ENCODE results near the gene DICER1.

Gene DICER1

DNA sequence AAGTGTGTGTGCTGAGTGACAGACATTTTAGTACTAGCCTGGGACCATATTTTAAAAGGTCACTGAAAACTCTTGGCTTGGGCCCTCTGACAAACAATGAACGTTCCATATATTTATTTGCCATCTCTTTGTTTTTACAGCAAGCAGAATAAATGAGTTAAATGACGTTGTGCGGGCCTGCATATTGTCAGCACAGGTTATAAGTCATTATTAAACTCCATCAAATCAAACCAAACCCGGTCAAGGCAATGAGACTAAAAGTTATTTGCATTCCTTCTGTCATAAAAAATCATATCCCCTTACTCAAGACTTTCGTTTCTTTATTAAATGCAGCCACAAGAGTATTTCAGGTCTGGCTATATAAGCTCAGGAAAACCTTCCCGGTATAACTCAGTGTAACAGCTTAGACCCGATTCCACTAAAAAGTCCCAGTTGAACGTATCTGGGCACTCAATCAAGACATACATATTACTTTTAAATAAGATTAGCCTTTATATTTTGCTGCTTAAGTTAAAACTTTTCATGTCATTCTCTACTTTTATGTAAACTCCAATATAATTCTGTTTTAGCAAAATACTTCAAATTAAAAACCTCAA lies 84.9 kb downstream of the DICER1 start:
- no peak for DNase-seq

DNA sequence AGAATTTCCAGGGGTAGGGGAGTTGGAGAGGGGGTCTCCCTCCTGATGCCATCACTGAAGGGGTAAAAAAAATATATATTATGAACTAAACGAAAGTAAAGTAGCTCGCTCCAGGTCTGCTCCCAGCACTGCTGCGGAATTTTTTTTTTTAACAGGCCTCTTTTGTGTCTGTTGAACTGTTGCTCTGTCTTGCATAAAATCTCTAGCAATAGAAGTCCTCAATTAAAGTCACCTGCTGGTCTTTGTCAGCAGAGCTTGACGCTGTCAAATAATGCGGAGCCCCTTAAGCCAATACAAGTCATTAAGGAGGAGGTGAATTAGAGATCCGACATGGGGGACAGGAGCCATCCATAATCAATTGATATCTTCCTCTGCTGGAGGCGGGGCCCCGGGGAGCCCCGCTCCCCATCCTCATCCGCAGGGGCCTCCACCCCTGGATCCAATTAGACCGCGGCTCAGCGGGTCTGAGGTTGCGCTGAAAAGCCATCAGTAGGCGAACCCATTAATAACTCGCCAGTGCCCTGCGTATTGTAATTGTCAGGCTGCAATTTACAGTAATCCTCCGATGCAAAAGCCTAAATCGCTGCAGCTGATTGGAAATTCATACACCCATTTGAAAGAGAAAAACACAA lies 85.6 kb downstream of the DICER1 start:
- DNase-seq: no peak

DNA sequence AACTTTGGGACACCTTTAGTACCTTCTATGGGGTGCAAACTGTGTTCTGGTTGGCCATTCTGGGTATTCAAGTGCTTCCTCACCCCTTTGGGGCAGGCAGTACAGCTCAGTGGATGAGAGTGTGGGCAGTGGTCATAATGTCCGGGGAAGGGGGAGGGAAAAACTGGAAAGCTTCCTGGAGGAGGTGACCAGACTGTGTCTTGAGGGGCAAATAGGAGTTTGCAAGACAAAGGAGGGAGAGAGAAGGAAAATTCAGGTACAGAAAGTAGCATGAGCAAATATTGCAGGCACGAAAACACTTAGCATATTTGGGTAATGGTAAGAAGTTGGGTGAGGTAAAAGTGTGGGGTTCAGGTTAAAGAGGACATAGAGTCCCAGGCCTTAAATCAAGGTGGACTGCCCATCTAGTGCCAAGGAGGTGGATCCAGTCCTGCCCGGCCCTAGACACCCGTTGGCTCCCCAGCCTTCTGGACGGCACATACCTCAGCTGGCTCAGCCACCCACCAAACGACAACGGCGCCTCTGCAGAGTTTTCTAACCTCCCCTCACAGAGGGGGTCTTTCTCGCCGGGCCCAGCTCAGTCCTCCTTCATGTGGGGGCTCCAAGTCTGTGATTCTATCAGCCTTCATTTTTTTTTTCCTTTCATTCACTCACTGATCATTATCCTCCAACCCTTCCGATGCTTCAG lies 86.4 kb downstream of the DICER1 start:
- DNase-seq: no peak

DNA sequence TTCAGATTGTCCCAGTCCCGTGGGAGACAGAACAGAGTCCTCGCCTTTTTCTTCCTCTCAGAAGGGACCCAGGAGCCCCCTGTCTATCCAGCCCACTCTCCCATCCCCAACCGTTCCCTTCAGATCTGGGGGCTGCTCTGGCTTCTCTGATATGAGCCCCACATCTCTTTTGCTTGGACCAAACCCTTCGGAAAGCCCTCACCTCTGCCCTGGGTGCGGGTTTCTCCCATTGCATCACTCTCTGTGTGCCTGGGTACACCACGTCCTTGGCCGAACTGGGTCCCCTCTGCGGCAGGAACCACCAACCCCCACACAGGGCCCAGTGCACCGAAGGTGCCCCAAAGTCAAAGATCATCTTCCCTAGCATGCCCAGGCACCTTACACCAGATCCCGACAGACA lies 87.8 kb downstream of the DICER1 start:
- DNase-seq: no peak

DNA sequence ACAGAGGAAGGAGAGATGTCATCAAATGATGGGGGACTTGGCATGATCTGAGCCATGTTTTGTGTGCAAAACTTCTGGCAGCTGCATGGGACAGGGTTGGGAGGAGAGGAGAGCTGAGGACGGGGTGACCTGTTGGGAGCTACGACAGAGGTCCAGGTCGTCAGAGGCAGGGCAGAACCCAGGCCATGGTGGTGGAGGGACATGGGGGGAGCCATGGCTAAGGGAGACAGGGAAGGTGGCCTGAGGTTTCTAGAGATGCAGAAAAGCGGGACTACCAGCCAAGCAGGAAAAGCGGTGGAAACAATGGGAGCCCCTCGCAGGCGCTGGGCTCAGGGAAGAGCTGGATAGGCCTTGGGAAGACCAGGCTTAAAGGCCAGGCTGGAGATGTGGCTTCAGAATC lies 88.3 kb downstream of the DICER1 start:
- no peak for DNase-seq

DNA sequence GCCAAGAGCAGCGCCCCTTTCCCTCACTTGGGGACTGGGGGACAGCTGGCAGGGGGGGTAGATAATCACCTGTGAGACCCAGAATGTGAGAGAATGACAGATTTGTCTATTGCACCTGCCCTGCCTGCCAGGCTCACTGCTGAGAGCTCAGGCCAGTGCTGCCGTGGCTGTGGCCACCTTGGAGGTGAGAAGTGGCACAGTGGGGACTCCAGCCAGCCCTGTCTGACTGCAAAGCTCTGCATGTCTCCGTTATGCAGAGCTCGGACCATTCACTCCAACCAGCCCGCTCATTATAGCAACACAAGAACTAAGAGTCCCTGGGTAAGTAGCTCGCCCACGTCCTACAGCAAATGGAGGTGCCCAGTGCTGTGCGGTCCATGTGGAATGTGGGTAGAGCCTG lies 88.8 kb downstream of the DICER1 start:
- no peak for DNase-seq

DNA sequence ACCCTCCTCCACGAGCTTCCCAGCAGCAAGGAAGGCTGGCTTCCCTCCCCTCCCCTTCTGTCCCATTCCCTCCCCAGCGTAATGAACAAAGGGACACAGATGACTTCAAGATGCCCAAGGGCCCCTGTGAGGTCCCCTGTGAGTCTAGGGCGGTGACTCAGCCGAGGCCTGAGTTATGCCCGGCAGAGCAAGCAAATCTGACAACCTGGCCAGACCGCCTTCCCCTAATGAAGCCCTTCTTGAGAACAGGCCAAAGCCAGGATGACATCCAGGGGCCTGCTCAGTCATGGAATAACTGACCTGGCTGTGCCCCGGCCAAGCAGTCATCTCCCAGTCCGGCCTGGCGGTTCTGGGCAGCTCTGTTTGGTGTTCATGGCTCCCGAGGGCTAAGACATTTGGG lies 89.2 kb downstream of the DICER1 start:
- DNase-seq: no peak

DNA sequence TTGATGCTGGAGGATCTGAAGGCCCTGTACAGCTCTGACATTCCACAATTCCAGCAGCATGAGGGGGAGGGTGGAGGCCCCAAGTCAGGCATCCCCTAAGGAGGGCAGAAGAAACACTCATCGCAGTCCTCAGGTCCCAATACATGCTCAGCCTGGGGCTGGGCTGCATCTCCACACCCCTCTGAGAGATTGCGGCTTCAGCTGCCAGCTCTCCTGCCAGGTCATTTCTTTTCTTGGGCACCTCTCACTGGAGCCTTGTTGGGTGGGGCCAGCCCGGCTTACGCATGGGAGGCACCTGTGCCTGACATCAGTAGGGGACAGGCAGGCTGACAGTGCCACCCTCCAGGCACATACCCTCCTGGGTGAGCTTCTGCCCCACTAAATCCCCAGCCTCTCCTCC lies 89.8 kb downstream of the DICER1 start:
- no peak for DNase-seq

DNA sequence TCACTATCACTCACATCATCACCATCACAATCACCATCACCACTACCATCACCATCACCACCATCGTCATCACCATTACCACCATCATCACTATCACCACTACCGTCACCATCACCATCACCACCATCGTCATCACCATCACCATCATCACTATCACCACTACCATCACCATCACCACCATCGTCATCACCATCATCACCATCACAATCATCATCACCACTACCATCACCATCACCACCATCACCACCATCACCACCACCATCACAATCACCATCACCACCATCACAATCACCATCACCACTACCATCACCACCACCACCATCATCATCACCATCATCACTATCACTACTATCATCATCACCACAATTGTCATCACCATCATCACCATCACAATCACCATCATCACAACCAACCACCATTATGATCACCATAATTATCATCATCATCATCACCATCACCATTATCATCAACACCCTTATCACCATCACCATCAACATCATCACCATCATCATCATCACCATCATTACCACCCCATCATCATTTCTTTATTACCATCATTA lies 90.8 kb downstream of the DICER1 start:
- DNase-seq: no peak

DNA sequence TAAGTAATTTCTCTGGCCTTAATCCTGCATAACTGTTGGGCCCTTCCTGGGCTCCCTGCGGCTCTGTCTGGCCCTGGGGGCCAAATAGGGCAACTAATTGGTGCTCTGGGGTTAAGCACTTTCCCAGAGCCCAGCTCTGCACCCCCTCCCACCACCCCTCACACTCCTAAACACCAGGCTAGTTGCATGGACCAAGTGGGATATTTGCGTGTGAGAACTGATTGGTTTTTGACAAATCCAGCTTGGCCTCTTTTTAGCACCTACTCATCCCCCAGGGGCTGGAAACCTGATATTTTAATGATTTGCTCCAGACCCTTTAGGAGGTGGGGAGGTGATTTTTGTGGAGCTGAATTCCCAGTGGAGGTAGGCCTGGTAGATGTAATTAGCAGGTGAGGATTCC lies 91.9 kb downstream of the DICER1 start:
- no peak for DNase-seq

DNA sequence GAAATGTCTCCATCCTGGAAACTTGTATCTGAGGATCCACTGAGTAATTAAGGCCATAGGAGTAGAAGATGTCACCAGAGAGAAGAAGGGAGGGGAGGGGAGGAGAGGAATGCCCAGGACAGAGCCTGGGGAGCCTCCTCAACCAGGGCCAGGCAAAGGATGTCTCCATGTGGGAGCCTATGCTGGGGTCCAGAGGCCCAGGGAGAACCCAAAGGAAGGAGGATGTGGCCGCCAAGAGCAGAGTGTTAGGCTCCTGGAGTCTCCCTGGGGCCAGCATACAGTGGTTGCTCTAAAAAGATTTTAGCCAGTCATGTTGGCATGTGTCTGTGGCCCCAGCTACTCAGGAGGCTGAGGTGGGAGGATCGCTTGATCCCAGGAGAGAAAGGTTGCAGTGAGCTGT lies 92.6 kb downstream of the DICER1 start:
- no peak for DNase-seq

DNA sequence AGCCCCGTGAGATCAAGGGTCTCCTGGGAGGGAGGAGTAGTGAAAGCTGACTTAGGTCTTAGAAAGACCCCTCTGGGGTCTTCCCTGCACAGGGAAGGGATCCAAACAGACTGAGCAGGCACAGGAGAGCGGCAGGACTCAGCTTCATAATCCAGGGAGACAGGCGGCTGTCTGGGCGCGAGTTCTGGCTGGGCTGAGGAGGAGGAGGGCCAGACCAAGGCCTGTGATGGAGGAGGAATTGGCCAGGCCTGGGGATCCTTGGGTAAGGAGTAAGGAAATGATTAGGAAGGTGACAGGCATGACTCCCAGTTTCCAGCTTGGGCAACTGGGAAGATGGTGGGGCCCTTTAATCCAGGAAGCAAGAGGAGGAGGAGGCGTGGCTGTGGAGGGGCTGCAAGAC lies 93.1 kb downstream of the DICER1 start:
- no peak for DNase-seq

DNA sequence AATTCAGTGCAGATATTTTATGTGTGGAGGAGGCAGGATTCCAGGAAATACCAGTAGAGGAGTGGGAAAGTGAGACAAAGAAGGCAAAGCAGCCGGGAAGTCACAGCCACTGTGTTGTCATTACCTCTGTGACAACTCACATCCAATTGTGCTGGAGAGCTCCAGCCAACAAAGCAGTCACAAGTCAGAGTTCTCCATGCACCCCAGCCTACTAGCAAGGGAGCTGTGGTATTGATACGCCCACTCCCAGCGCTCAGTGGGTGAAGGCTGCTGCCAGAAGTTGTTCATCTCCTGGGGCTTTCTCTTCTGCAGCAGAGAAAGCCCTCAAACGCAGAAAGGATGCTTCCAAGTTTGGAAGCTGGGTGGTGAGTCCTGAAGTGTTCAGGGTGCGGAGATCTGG lies 93.9 kb downstream of the DICER1 start:
- no peak for DNase-seq

DNA sequence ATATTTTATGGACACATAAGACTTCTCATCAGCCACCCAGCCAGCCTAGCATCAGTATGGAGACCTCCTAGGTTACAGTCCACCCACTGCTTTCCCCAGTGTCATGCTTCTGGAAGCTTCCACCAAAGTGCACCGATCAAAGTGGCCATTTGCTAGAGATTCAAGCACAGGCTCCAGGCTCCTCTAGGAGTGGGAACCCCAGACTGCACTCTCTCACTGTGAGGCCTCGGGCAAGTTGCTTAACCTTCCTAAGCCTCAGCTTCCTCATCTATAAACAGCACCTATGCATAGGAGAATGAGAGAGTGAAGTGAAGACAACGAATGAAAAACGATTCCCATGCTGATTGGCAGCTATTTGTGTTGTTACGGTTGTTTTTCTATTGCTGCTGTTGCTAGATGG lies 94.4 kb downstream of the DICER1 start:
- DNase-seq: no peak

DNA sequence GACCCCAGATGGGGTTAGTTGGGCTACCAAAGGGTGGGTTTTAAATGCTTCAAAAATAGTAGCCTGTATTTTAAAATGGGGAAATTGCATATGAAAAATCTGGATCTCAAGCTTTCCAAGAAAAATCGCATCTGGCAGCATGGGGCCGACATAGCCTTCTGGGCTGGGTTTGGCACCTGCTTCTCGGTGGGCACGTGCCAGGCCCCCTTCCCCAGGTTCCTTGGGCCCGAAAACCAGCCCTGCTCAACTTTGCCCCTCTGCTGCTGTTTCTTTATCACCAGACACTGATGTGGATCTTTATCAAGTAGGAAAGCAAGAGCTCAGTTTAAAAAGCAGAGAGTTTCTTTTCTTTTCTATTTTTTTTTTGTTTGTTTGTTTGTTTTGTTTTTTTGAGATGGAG lies 95.1 kb downstream of the DICER1 start:
- DNase-seq: no peak

DNA sequence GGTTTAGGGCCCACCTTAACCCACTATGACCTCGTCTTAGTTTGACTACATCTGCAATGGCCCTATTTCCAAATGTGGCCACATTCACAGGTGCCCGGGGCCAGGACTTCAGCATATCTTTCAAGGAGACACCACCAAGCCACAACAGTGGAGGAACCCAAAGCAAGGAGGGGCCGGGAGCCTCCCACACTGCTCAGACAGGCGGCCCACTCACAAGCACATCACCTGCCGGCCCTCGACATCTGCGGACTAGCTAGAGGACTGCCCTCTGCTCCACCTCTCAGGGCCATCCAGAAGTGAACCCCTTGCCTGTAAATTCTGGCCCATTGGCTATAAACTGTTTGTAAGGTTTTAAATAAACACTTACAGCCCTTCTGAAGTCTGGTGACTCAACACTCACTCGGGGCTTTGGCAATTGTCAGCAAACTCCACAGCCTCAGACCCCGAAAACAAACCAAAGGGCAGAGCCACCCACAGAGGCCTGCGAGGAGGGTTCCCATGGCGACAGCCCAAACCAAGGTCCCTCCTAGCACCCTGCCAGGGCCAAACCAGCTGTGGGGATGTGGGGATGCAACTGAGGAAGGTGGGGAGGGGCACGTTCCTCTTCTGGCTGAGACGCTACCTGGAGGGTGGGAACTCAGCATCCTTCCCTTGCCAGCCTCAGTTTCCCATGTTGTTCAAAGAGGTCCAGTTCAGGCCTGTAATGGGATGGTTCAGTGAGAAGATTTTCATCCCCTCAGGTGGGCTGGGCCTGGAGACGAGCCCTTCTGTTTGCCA lies 95.8 kb downstream of the DICER1 start:
- no peak for DNase-seq

DNA sequence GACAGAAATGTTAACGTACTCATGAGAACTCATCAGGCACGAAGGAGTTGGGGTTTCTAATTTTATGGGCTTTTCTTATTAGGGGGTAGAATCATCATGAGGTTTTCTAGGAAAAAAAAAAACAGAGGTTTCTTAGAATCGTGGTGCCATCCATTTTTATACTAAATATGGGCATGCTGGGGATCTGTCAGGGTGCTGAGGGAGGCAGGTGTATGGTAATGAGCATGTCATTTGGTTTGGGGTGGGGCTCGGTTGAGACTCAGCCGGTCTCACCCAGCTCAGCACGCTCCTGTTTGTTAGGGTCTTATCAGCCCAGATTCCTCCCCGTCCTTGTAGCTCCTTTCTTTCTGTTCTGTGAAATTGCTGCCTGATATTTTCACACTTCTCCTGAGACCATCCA lies 98.2 kb downstream of the DICER1 start:
- no peak for DNase-seq

DNA sequence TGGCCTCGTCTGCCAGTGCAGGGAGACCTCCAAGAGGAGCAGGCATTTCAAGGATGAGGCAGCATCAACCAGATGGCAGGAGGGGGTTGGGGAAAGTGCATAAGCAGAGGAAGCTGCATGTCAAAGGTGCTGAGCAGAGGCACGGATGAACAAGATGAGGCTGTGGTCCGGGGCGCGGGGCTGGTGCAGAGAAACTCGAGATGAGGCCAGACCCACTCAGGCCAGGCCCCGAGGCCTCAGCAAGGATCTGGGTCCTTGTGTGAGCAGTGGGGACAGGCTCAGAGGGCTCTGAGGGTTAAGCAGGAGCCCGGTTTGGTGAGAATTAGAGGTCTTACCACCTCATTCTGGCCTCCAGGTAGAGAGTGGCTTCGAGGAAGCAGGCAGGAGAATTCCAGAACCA lies 98.8 kb downstream of the DICER1 start:
- no peak for DNase-seq

DNA sequence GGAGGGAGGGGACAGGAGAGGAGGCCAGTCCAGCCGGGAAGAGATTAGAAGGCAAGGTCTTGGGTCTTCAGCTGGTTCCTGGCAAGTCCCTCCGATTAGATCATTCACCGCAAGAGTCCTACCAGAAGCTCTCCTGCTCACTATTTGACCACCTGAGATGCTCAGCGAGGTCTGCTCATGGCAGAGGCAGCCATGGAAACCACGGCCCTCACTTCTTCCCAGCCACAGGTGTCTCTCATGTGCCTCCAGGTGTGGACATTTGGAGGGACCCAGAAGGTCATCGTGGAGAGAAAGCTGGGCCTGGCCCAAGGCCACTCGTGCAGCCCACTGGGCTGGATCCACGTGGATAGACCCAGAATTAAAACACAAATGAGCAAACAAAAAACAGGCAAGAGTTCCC lies 99.5 kb downstream of the DICER1 start:
- no peak for DNase-seq

DNA sequence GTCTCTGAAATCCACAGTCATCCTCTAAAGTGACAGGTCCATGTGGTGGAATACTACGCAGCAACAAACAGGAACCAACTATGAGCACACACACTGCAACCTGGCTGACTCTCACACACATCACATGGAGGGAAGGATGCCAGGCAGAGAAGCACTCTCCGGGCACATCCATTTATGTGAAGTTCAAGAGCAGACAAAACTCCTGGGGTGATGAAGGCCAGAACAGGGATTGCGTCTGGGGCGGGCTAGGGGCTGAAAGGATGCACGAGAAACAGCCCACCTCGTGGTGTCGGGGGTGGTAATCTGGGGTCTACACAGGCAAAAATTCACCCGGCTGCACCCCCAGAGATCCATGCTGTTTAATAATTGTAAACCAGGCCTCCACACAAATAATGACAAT lies 100.2 kb downstream of the DICER1 start:
- DNase-seq: no peak

DNA sequence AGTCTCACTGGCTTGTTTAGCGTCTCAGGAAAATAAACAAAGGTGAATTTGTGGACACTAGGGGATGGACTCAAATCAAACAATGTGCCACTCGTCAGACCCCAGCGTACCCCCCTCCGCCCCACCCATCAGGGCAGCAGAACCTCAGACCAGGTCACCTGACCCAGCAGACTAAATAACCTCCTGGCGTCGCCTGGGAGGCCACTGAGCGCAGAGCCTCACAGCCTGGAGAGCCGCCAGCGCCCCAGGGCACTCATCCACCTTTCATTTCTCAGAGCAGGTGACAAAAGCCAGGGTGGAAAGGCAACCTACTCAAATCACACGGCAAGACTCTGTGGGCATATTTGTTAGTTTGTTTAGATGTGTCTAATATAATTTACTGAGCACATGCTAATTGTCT lies 100.9 kb downstream of the DICER1 start:
- DNase-seq: no peak

DNA sequence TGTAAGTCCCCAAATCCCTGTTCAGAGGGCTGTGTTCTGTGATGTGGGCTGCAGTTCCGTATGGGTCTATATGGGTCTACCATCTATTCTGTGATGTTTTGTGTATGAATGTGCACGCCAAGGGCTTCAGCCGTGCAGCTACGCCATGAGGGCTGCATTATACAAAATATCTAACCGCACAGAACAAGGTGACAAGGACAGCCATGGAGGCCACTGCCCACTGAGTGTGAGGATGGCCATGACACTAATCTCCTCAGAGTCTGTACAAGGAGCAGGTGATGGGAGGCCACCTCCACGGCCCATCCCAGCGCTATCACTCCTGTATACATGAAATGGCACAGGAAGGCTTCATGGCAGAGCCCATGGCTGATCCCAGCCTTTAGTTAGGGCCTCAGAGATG lies 102.0 kb downstream of the DICER1 start:
- DNase-seq: no peak

All from CD4-positive, alpha-beta T cell treated with Interferon alpha-2 for 1 hour (primary cell).